HG03342 (cell line): ENCODE results near the gene PSD4.

Experiments used
- ATAC-seq: cut with Tn5 transposase; IDR thresholded peaks from one replicate; pipeline ENCODE4 v1.9.1; 2021; ENCODE audit warnings: mild to moderate bottlenecking, moderate library complexity; ENCODE audit not compliant: unreplicated experiment

PSD4 gene

GRCh38 chr2:113258471-113259147 lies 84.8 kb downstream of the PSD4 start:
- ATAC-seq, result no peak
